Vagina (tissue), 2 donors: ENCODE data around the gene ARID2. TPM values are rescaled to one million over a fixed set of nuclear protein-coding genes. Genes with fewer than 3 reads are reported as not detected.
A peak's percentile ranks its signal among the peaks of the same experiment; 100 is the strongest.

Experiments
- DNase-seq, 2 donors: peaks; one replicate each; pipeline ENCODE4 v3.0.0-alpha.2; 2017; ENCODE audit errors: extremely low spot score in 2 of 2
- H3K27ac ChIP-seq: fragments of 200-600 bp; sonication (generic); one replicate; pipeline ENCODE4 v1.5.1; 2019
- H3K27me3 ChIP-seq: fragments of 200-600 bp; sonication (generic); one replicate; pipeline ENCODE4 v1.5.1; 2019
- H3K36me3 ChIP-seq, 2 donors: fragments of 200-600 bp; sonication (generic); one replicate each; pipeline ENCODE4 v1.5.1; 2017 to 2019
- H3K4me1 ChIP-seq: fragments of 200-600 bp; sonication (generic); one replicate; pipeline ENCODE4 v1.5.1; 2019
- H3K4me3 ChIP-seq, 2 donors: fragments of 200-600 bp; sonication (generic); 1 replicate in 1 of 2; 2 replicates in 1 of 2; pipeline ENCODE4 v1.5.1; 2016 to 2019
- H3K9me3 ChIP-seq: fragments of 200-600 bp; sonication (generic); one replicate; pipeline ENCODE4 v1.5.1; 2019
- CTCF ChIP-seq, 3 experiments: fragments of 450-650 bp in 2 of 3; fragments of 200-600 bp in 1 of 3; sonication (generic) in 1 of 3; IDR thresholded peaks; one replicate each; pipeline ENCODE4 v1.5.1; 2017 to 2019; ENCODE audit warnings: antibody characterized with exemption in 3 of 3, mild to moderate bottlenecking in 2 of 3, moderate library complexity in 2 of 3
- POLR2A ChIP-seq, 2 donors: fragments of 450-650 bp; IDR thresholded peaks; one replicate each; pipeline ENCODE4 v1.6.1; 2017; ENCODE audit warnings: antibody characterized with exemption in 2 of 2, mild to moderate bottlenecking in 2 of 2, moderate library complexity in 2 of 2
- POLR2AphosphoS5 ChIP-seq, 2 donors: sonication (generic); formaldehyde crosslinking; IDR thresholded peaks; one replicate each; pipeline ENCODE4 v1.9.0; 2017; ENCODE audit warnings: antibody characterized with exemption in 2 of 2, mild to moderate bottlenecking in 2 of 2, low read depth in 1 of 2; ENCODE audit not compliant: insufficient read depth in 1 of 2
- intact Hi-C: fragments of 100-400 bp; cut with DNase I; formaldehyde crosslinking; loops from one replicate; pipeline ENCODE4 v1.15.1; 2023
- total RNA-seq: library from RNA; depleted of rRNA; stranded (reverse); fragments of >200 nt; gene quantifications from one replicate; pipeline ENCODE4 v1.2.3, GENCODE V29; 2016

ARID2 gene
- total RNA-seq, 1 donor from 2014 or later = 39.0 TPM

- intact Hi-C loops = no loop called here
- TF ChIP-seq POLR2A (IDR thresholded peaks at IDR 0.05) (no peak), POLR2AphosphoS5 (IDR thresholded peaks at IDR 0.05; ENCODE audit: insufficient read depth in 1 of 2, low read depth in 1 of 2) (no peak), CTCF (IDR thresholded peaks at IDR 0.05) (no peak)
- Histone ChIP-seq H3K4me3 (no peak overlapping the region), H3K4me1 (peaks cover 46% of the 10 kb centered on the region), H3K27me3 (no peaks in the 10 kb centered on the region), H3K9me3 (no peaks in the 10 kb centered on the region), H3K36me3 (no peaks in the 10 kb centered on the region), H3K27ac (no peak overlapping the region)
- no peak for DNase-seq
Measured at GRCh38 chr12:45720069-45720468, 9.4 kb upstream of the ARID2 start.

GRCh38 chr12:45721369-45721768, 8.1 kb upstream of the ARID2 start:
- TF ChIP-seq POLR2A (IDR thresholded peaks at IDR 0.05) = no peak
- no peak for TF ChIP-seq POLR2AphosphoS5 (IDR thresholded peaks at IDR 0.05; ENCODE audit: insufficient read depth in 1 of 2, low read depth in 1 of 2)
- TF ChIP-seq CTCF (IDR thresholded peaks at IDR 0.05) = no peak
- Histone ChIP-seq H3K27me3 (no peaks in the 10 kb centered on the region), H3K27ac (no peak overlapping the region), H3K4me1 (peaks cover 52% of the 10 kb centered on the region), H3K9me3 (no peaks in the 10 kb centered on the region), H3K36me3 (no peaks in the 10 kb centered on the region), H3K4me3 (no peak overlapping the region)
- intact Hi-C loops = no loop called here
- DNase-seq = no peak

- Histone ChIP-seq H3K27ac (no peak overlapping the region), H3K9me3 (no peaks in the 10 kb centered on the region), H3K4me1 (peaks cover 52% of the 10 kb centered on the region), H3K4me3 (no peak overlapping the region), H3K36me3 (no peaks in the 10 kb centered on the region), H3K27me3 (no peaks in the 10 kb centered on the region)
- DNase-seq = no peak
- no peak for TF ChIP-seq POLR2A (IDR thresholded peaks at IDR 0.05)
- TF ChIP-seq CTCF (IDR thresholded peaks at IDR 0.05) = no peak
- no peak for TF ChIP-seq POLR2AphosphoS5 (IDR thresholded peaks at IDR 0.05; ENCODE audit: insufficient read depth in 1 of 2, low read depth in 1 of 2)
- intact Hi-C loops = no loop called here
Measured at GRCh38 chr12:45721954-45722353, 7.6 kb upstream of the ARID2 start.

GRCh38 chr12:45725631-45726602, 3.6 kb upstream of the ARID2 start:
- H3K4me1 ChIP-seq = peaks cover 46% of the 10 kb centered on the region
- DNase-seq = no peak
- no peaks in the 10 kb centered on the region for H3K27me3 ChIP-seq
- H3K27ac ChIP-seq = peak overlapping the region; percentile 100
- TF ChIP-seq POLR2A (IDR thresholded peaks at IDR 0.05) (no peak), POLR2AphosphoS5 (IDR thresholded peaks at IDR 0.05; ENCODE audit: insufficient read depth in 1 of 2, low read depth in 1 of 2) (peak in 1 of 2 donors; percentile 61), CTCF (IDR thresholded peaks at IDR 0.05) (peak; percentile 33 to 56 (median 40))
- no peaks in the 10 kb centered on the region for H3K36me3 ChIP-seq
- intact Hi-C loops = loop anchor here (1.0 to 5.0 kb wide), 2 partner anchors 264 to 646 kb away; partner anchors contain the start of genes SCAF11 and SLC38A2
- peak overlapping the region; percentile 67 to 86 for H3K4me3 ChIP-seq
- no peaks in the 10 kb centered on the region for H3K9me3 ChIP-seq
